HG03558 (cell line): Measurements from ENCODE around the gene KY.
"Not testable (repeated sequence)": the region's sequence is repeated elsewhere in the genome, so short reads cannot be mapped to it uniquely, and the experiment has no call there.

Source experiments
- ATAC-seq: cut with Tn5 transposase; IDR thresholded peaks from one replicate; pipeline ENCODE4 v1.9.1; 2021; ENCODE audit warnings: moderate number of reproducible peaks; ENCODE audit not compliant: unreplicated experiment; ENCODE audit errors: extremely low read depth

KY gene

GRCh38 chr3:134606033-134607025 lies 44.5 kb downstream of the KY start:
- no peak for ATAC-seq

- ATAC-seq, result no peak
Measured at GRCh38 chr3:134605556-134605955, 45.3 kb downstream of the KY start.

GRCh38 chr3:134603956-134604355 lies 46.9 kb downstream of the KY start:
- no peak for ATAC-seq

GRCh38 chr3:134603480-134603879 lies 47.3 kb downstream of the KY start:
- ATAC-seq, result no peak

- no peak for ATAC-seq
Measured at GRCh38 chr3:134602440-134602814, 48.4 kb downstream of the KY start.

GRCh38 chr3:134601539-134602439 lies 49.0 kb downstream of the KY start:
- no peak for ATAC-seq

- ATAC-seq, result no peak
Measured at GRCh38 chr3:134600685-134601463, 49.9 kb downstream of the KY start.

- no peak for ATAC-seq
Measured at GRCh38 chr3:134600206-134600605, 50.6 kb downstream of the KY start.

- ATAC-seq, result no peak
Measured at GRCh38 chr3:134598763-134599545, 51.9 kb downstream of the KY start.

GRCh38 chr3:134597390-134597970 lies 53.3 kb downstream of the KY start:
- no peak for ATAC-seq

- ATAC-seq, result not testable (repeated sequence)
Measured at GRCh38 chr3:134594986-134595385, 55.8 kb downstream of the KY start.

GRCh38 chr3:134594331-134594741 lies 56.5 kb downstream of the KY start:
- ATAC-seq, result no peak

GRCh38 chr3:134592806-134593205 lies 58.0 kb downstream of the KY start:
- no peak for ATAC-seq

- no peak for ATAC-seq
Measured at GRCh38 chr3:134590766-134591165, 60.1 kb downstream of the KY start.

GRCh38 chr3:134579141-134579665 lies 71.6 kb downstream of the KY start:
- ATAC-seq, result no peak

GRCh38 chr3:134576831-134577230 lies 74.0 kb downstream of the KY start:
- ATAC-seq, result no peak

GRCh38 chr3:134576426-134576825 lies 74.4 kb downstream of the KY start:
- ATAC-seq, result no peak

- not testable (repeated sequence) for ATAC-seq
Measured at GRCh38 chr3:134569899-134570298, 80.9 kb downstream of the KY start.

- no peak for ATAC-seq
Measured at GRCh38 chr3:134568790-134569189, 82.0 kb downstream of the KY start.
